H9 (cell line): ENCODE data around the gene LDLRAP1. TPM values are rescaled to one million over a fixed set of nuclear protein-coding genes. Genes with fewer than 3 reads are reported as not detected.
A peak's percentile ranks its signal among the peaks of the same experiment; 100 is the strongest.

Experiments
- DNase-seq: peaks from one replicate; pipeline ENCODE4 v3.0.0-alpha.2; 2017
- H2AFZ ChIP-seq: one replicate; pipeline ENCODE4 v1.6.1; 2013; ENCODE audit warnings: mild to moderate bottlenecking, low read length, control low read depth, moderate library complexity
- H2AK5ac ChIP-seq: 2 replicates; pipeline ENCODE4 v1.6.1; 2013; ENCODE audit warnings: low read length, control low read depth, mixed read lengths; ENCODE audit not compliant: insufficient read length
- H2BK120ac ChIP-seq: one replicate; pipeline ENCODE4 v1.6.1; 2013; ENCODE audit warnings: low read depth, mild to moderate bottlenecking, low read length, control low read depth, inconsistent platforms; ENCODE audit not compliant: poor library complexity, severe bottlenecking
- H2BK12ac ChIP-seq: 2 replicates; pipeline ENCODE4 v1.6.1; 2013; ENCODE audit warnings: low read length, control low read depth, mixed read lengths, low read depth; ENCODE audit not compliant: insufficient read length
- H2BK15ac ChIP-seq: 2 replicates; pipeline ENCODE4 v1.6.1; 2013; ENCODE audit warnings: low read depth, low read length, control low read depth
- H2BK20ac ChIP-seq: one replicate; pipeline ENCODE4 v1.6.1; 2013; ENCODE audit warnings: low read depth, mild to moderate bottlenecking, low read length, control low read depth, inconsistent platforms; ENCODE audit not compliant: poor library complexity, severe bottlenecking
- H2BK5ac ChIP-seq: 2 replicates; pipeline ENCODE4 v1.6.1; 2013; ENCODE audit warnings: low read length, control low read depth, mixed read lengths; ENCODE audit not compliant: insufficient read length
- H3K14ac ChIP-seq: 2 replicates; pipeline ENCODE4 v1.6.1; 2013; ENCODE audit warnings: low read length, control low read depth; ENCODE audit not compliant: insufficient read depth
- H3K18ac ChIP-seq: 2 replicates; pipeline ENCODE4 v1.6.1; 2013; ENCODE audit warnings: low read depth, mild to moderate bottlenecking, mixed read lengths, low read length, control low read depth; ENCODE audit not compliant: insufficient read length
- H3K23ac ChIP-seq: 2 replicates; pipeline ENCODE4 v1.6.1; 2013; ENCODE audit warnings: low read length, control low read depth, mixed read lengths, low read depth; ENCODE audit not compliant: insufficient read length
- H3K23me2 ChIP-seq: 2 replicates; pipeline ENCODE4 v1.6.1; 2013; ENCODE audit warnings: low read depth, mild to moderate bottlenecking, mixed read lengths, low read length, control low read depth; ENCODE audit not compliant: insufficient read length, poor library complexity, severe bottlenecking
- H3K27ac ChIP-seq: 2 replicates; pipeline ENCODE4 v1.5.1; 2013; ENCODE audit warnings: low read length, control low read depth, mixed read lengths, low read depth; ENCODE audit not compliant: insufficient read length
- H3K27me3 ChIP-seq: 2 replicates; pipeline ENCODE4 v1.6.1; 2013; ENCODE audit warnings: low read length, control low read depth, inconsistent platforms; ENCODE audit not compliant: insufficient read depth
- H3K4ac ChIP-seq: 2 replicates; pipeline ENCODE4 v1.6.1; 2013; ENCODE audit warnings: low read depth, mild to moderate bottlenecking, control low read depth, inconsistent platforms, low read length, moderate library complexity
- H3K4me1 ChIP-seq: 2 replicates; pipeline ENCODE4 v1.6.1; 2013; ENCODE audit warnings: low read length, control low read depth, inconsistent platforms; ENCODE audit not compliant: insufficient read depth
- H3K4me2 ChIP-seq: 2 replicates; pipeline ENCODE4 v1.6.1; 2013; ENCODE audit warnings: low read length, control low read depth, mixed read lengths; ENCODE audit not compliant: insufficient read length, insufficient read depth
- H3K56ac ChIP-seq: 2 replicates; pipeline ENCODE4 v1.6.1; 2013; ENCODE audit warnings: low read depth, mild to moderate bottlenecking, mixed read lengths, low read length, control low read depth; ENCODE audit not compliant: insufficient read length
- H3K79me1 ChIP-seq: 2 replicates; pipeline ENCODE4 v1.6.1; 2013; ENCODE audit warnings: low read depth, mild to moderate bottlenecking, moderate library complexity, low read length, control low read depth, inconsistent platforms; ENCODE audit not compliant: insufficient read depth, poor library complexity, severe bottlenecking
- H3K79me2 ChIP-seq: 2 replicates; pipeline ENCODE4 v1.6.1; 2013; ENCODE audit warnings: low read length, control low read depth, inconsistent platforms; ENCODE audit not compliant: insufficient read depth
- H3K9ac ChIP-seq: 2 replicates; pipeline ENCODE4 v1.6.1; 2013; ENCODE audit warnings: low read length, control low read depth, mixed read lengths; ENCODE audit not compliant: insufficient read length; ENCODE audit errors: extremely low read depth
- H3K9me3 ChIP-seq: one replicate; pipeline ENCODE4 v1.6.1; 2013; ENCODE audit warnings: low read depth, low read length, inconsistent platforms; ENCODE audit not compliant: control insufficient read depth
- H3T11ph ChIP-seq: one replicate; pipeline ENCODE4 v1.6.1; 2013; ENCODE audit warnings: mild to moderate bottlenecking, low read length, control low read depth, inconsistent platforms
- H4K20me1 ChIP-seq: one replicate; pipeline ENCODE4 v1.6.1; 2013; ENCODE audit not compliant: control insufficient read depth, insufficient read length, insufficient read depth
- H4K5ac ChIP-seq: 2 replicates; pipeline ENCODE4 v1.6.1; 2013; ENCODE audit warnings: low read depth, mild to moderate bottlenecking, mixed read lengths, low read length, control low read depth; ENCODE audit not compliant: insufficient read length
- H4K8ac ChIP-seq: replicated peaks from 2 replicates; pipeline ENCODE4 v1.6.1; 2013; ENCODE audit warnings: low read length, control low read depth, mixed read lengths, low read depth; ENCODE audit not compliant: insufficient read length
- H4K91ac ChIP-seq: 2 replicates; pipeline ENCODE4 v1.6.1; 2013; ENCODE audit warnings: low read depth, mild to moderate bottlenecking, moderate library complexity, mixed read lengths, low read length, control low read depth; ENCODE audit not compliant: insufficient read length
- H3K27ac Mint-ChIP-seq, 3 experiments: 2 replicates in 2 of 3; 3 replicates in 1 of 3; pipeline ENCODE4 v1.8.0; 2020 to 2021; ENCODE audit warnings: mixed read lengths in 3 of 3, mild to moderate bottlenecking in 1 of 3, moderate library complexity in 1 of 3
- H3K27me3 Mint-ChIP-seq: 2 replicates; pipeline ENCODE4 v1.8.0; 2021; ENCODE audit warnings: low read depth, mild to moderate bottlenecking, moderate library complexity, mixed read lengths
- H3K36me3 Mint-ChIP-seq, 3 experiments: 2 replicates in 2 of 3; 3 replicates in 1 of 3; pipeline ENCODE4 v1.8.0; 2020 to 2021; ENCODE audit warnings: low read depth in 3 of 3, mixed read lengths in 3 of 3; ENCODE audit not compliant: insufficient read depth in 1 of 3
- H3K4me1 Mint-ChIP-seq, 2 experiments: 2 replicates each; pipeline ENCODE4 v1.8.0; 2020; ENCODE audit warnings: mixed read lengths in 2 of 2
- H3K4me3 Mint-ChIP-seq, 2 experiments: 2 replicates in 1 of 2; 3 replicates in 1 of 2; pipeline ENCODE4 v1.8.0; 2020 to 2021; ENCODE audit warnings: mild to moderate bottlenecking in 2 of 2, mixed read lengths in 2 of 2, moderate library complexity in 1 of 2
- H3K9me3 Mint-ChIP-seq, 2 experiments: 2 replicates in 1 of 2; 3 replicates in 1 of 2; pipeline ENCODE4 v1.8.0; 2020; ENCODE audit warnings: mild to moderate bottlenecking in 2 of 2, mixed read lengths in 2 of 2, moderate library complexity in 1 of 2
- CTCF ChIP-seq: fragments of 200-600 bp; sonication (generic); conservative IDR thresholded peaks from 3 replicates; pipeline ENCODE4 v1.8.0; 2021; ENCODE audit warnings: antibody characterized with exemption, mild to moderate bottlenecking
- WGBS: extraction: QIAGEN DNeasy Blood & Tissue Kit; methylation state at CpG from one replicate; pipeline ENCODE4 v1.1.7; 2013; ENCODE audit warnings: missing lambda C conversion rate, low lambda C conversion rate, mixed read lengths; ENCODE audit not compliant: insufficient read length; ENCODE audit errors: extremely low coverage; 5-methylcytosine and 5-hydroxymethylcytosine counted together
- total RNA-seq: library from RNA; stranded (reverse); gene quantifications from 2 replicates; pipeline ENCODE4 v1.2.1, GENCODE V29; 2021

LDLRAP1 gene
- total RNA-seq, 1 experiment from 2014 or later = 15.7 TPM

- no peak overlapping the region for H3K4me2 ChIP-seq
- DNase-seq = no peak
- no peaks in the 10 kb centered on the region; a peak in 1 of 7 replicates for H3K36me3 Mint-ChIP-seq
- H3T11ph ChIP-seq = no peak overlapping the region
- WGBS = no CpG with 5 or more reads among the region's 8 CpGs
- H3K9ac ChIP-seq = no peak overlapping the region
- no peaks in the 10 kb centered on the region; the same call in 1 of the 2 replicates for H3K4me1 ChIP-seq
- no peak overlapping the region for H3K14ac ChIP-seq
- H3K27me3 ChIP-seq = no peaks in the 10 kb centered on the region
- H2BK20ac ChIP-seq = no peak overlapping the region
- H3K18ac ChIP-seq = no peak overlapping the region
- H2BK15ac ChIP-seq = no peak overlapping the region
- H3K27ac ChIP-seq = no peak overlapping the region
- no peak overlapping the region for H3K4ac ChIP-seq
- no peaks in the 10 kb centered on the region for H3K9me3 Mint-ChIP-seq
- peaks cover 2% of the 10 kb centered on the region for H3K27me3 Mint-ChIP-seq
- no peaks in the 10 kb centered on the region for H3K23me2 ChIP-seq
- no peak overlapping the region for H2BK5ac ChIP-seq
- no peak overlapping the region for H2AK5ac ChIP-seq
- no peak for TF ChIP-seq CTCF
- no peaks in the 10 kb centered on the region for H3K79me1 ChIP-seq
- H3K56ac ChIP-seq = no peak overlapping the region
- no peak overlapping the region for H4K8ac ChIP-seq
- no peak overlapping the region for H3K4me3 Mint-ChIP-seq
- no peak overlapping the region for H2BK12ac ChIP-seq
- H3K79me2 ChIP-seq = no peaks in the 10 kb centered on the region
- peak overlapping the region in 1 of 3 experiments; percentile 86; a peak in 1 of 7 replicates for H3K27ac Mint-ChIP-seq
- H2AFZ ChIP-seq = no peak overlapping the region
- H4K5ac ChIP-seq = no peak overlapping the region
- no peak overlapping the region for H2BK120ac ChIP-seq
- no peak overlapping the region for H3K23ac ChIP-seq
- peaks cover 36 to 48% of the 10 kb centered on the region in 2 experiments for H3K4me1 Mint-ChIP-seq
- no peaks in the 10 kb centered on the region for H3K9me3 ChIP-seq
- H4K20me1 ChIP-seq = no peaks in the 10 kb centered on the region
- no peak overlapping the region for H4K91ac ChIP-seq
Measured at GRCh38 chr1:25573961-25574360, 30.6 kb downstream of the LDLRAP1 start.
